Ovary (tissue), 3 donors: ENCODE measurements around the gene FUBP3.

Source experiments
- EP300 ChIP-seq: sonication (generic); formaldehyde crosslinking; IDR thresholded peaks from one replicate; pipeline ENCODE4 v1.6.1; 2017; ENCODE audit warnings: antibody characterized with exemption
- POLR2A ChIP-seq: fragments of 450-650 bp; IDR thresholded peaks from one replicate; pipeline ENCODE4 v1.6.1; 2017; ENCODE audit warnings: antibody characterized with exemption, mild to moderate bottlenecking, moderate library complexity
- TF ChIP-seq, protein P1 (sequence below), 3 donors: fragments of 450-650 bp in 2 of 3; fragments of 200-600 bp in 1 of 3; IDR thresholded peaks; one replicate each; pipeline versions ENCODE4 v1.5.1 to v1.8.0; 2016 to 2022; ENCODE audit warnings: antibody characterized with exemption in 3 of 3, mild to moderate bottlenecking in 1 of 3
- donor health status: DM: no; HTN: no; CAD: no.

DNA sequence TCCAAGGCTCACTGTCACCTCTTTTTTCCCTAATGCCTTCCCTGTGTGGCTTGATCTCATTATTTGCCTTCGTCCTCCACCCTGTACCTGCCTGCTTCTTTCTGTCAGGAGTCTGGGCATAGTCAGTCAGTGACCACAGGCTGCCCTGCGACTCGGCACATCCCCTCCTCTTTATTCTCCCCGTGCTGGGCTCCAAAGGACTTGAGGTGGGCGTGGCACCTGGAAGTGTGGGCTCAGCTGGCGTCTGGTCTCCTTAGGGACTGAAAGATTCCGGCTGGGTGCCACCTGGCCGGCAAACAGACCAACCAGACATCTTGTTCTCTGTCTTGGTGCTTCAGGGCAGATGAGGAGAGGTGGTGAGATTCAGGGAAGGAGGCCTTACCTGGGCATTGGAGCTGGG lies 55.4 kb downstream of the FUBP3 start:
- TF ChIP-seq, protein P1, sequence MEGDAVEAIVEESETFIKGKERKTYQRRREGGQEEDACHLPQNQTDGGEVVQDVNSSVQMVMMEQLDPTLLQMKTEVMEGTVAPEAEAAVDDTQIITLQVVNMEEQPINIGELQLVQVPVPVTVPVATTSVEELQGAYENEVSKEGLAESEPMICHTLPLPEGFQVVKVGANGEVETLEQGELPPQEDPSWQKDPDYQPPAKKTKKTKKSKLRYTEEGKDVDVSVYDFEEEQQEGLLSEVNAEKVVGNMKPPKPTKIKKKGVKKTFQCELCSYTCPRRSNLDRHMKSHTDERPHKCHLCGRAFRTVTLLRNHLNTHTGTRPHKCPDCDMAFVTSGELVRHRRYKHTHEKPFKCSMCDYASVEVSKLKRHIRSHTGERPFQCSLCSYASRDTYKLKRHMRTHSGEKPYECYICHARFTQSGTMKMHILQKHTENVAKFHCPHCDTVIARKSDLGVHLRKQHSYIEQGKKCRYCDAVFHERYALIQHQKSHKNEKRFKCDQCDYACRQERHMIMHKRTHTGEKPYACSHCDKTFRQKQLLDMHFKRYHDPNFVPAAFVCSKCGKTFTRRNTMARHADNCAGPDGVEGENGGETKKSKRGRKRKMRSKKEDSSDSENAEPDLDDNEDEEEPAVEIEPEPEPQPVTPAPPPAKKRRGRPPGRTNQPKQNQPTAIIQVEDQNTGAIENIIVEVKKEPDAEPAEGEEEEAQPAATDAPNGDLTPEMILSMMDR (IDR thresholded peaks at IDR 0.05): no peak
- TF ChIP-seq POLR2A (no peak), EP300 (no peak)
